Activated CD4-positive, alpha-beta T cell treated with anti-CD3 and anti-CD28 coated beads, Interleukin-2, amount 50 U/mL, for 4 hours (primary cell): ENCODE measurements around the gene LARP1.
"Not testable (repeated sequence)": the region's sequence is repeated elsewhere in the genome, so short reads cannot be mapped to it uniquely, and the experiment has no call there.

Source experiments
- DNase-seq, 2 experiments: peaks; one replicate each; pipeline ENCODE4 v3.0.0-alpha.2; 2020

Gene LARP1

DNA sequence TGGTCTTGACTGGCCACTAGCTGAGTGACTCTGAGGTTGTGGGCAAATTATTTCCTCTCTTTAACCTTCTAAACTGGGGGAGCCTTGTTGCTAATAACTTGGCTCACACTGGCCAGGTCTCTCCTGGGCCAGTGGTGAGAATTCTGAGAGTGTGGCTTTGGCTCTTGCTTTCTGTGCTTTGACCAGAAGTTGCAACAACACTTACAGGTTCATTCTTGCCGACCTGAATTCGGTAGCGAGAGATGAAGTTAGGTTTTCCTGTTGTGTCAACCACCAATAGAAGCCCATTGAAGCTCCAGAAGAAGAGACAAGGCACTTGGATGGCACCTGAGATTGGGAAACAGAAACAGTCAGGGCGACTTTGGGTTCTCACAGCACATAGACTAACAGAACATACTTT, 75.4 kb downstream of the LARP1 start:
- no peak for DNase-seq

DNA sequence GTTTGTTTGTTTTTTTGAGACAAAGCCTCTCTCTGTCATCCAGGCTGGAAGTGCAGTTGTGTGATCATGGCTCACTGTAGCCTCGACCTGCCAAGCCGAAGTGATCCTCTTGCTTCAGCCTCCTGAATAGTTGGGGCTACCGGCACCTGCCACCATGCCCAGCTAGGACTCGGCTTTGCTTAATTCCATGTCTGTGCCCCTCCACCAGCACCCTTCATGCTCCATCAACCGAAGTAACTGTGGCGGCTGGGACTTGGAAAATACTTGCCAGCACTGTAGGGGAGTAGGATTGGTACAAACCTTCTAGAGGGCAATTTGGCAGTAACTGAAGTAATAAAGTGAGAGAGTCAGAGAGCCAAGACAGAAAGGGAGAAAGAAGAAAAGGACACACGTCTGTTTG, 76.3 kb downstream of the LARP1 start:
- DNase-seq, result no peak

- not testable (repeated sequence) for DNase-seq
Observed at GRCh38 chr5:154832804-154833203, 77.6 kb downstream of the LARP1 start.

GRCh38 chr5:154834053-154834452, 78.9 kb downstream of the LARP1 start:
- no peak for DNase-seq

GRCh38 chr5:154835701-154836052, 80.5 kb downstream of the LARP1 start:
- DNase-seq, result not testable (repeated sequence)

GRCh38 chr5:154836225-154836624, 81.0 kb downstream of the LARP1 start:
- DNase-seq, result no peak

- DNase-seq, result no peak
Observed at GRCh38 chr5:154837009-154837901, 82.1 kb downstream of the LARP1 start.

GRCh38 chr5:154840435-154841272, 85.5 kb downstream of the LARP1 start:
- DNase-seq, result no peak

DNA sequence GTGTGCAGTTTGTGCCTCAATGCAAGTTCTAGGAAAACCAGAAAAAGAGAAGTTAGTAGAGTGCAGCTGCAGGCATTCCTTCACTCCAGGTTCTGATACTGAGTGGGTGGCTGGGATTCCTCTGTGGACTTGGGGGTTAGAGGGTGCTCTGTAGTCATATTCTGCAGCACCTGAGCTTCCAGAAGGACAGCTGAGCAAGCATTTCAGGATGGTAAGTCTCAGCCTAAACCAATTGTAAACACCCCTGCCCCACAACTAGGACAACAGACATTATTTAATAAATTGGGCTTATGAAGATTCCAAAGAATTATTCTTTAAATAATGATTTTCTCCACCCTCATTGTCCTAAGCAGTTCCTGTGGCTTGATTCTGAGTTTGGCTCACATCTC, 86.1 kb downstream of the LARP1 start:
- DNase-seq, result no peak

GRCh38 chr5:154842689-154843530, 87.7 kb downstream of the LARP1 start:
- no peak for DNase-seq

GRCh38 chr5:154844809-154845208, 89.6 kb downstream of the LARP1 start:
- DNase-seq, result no peak

GRCh38 chr5:154849264-154849785, 94.1 kb downstream of the LARP1 start:
- DNase-seq, result no peak

DNA sequence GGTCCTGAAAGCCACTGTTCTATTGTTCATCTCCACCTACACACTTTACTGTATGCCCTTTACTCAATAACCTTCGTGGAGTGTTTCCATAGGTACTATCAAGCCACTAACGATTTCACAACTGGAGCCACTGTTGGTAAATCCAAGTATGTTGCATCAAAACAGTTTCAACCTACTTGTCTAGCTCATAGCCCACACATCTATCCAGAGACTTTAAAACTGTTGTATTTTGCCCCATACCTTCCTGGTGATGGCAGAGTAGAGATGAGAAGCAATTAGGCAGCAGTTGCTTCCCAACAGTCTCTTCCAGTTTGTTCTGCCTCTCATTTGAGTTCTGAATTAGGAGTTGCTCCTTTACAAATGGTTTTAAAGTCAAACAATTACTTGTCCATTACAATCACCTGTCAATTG, 94.6 kb downstream of the LARP1 start:
- no peak for DNase-seq

DNA sequence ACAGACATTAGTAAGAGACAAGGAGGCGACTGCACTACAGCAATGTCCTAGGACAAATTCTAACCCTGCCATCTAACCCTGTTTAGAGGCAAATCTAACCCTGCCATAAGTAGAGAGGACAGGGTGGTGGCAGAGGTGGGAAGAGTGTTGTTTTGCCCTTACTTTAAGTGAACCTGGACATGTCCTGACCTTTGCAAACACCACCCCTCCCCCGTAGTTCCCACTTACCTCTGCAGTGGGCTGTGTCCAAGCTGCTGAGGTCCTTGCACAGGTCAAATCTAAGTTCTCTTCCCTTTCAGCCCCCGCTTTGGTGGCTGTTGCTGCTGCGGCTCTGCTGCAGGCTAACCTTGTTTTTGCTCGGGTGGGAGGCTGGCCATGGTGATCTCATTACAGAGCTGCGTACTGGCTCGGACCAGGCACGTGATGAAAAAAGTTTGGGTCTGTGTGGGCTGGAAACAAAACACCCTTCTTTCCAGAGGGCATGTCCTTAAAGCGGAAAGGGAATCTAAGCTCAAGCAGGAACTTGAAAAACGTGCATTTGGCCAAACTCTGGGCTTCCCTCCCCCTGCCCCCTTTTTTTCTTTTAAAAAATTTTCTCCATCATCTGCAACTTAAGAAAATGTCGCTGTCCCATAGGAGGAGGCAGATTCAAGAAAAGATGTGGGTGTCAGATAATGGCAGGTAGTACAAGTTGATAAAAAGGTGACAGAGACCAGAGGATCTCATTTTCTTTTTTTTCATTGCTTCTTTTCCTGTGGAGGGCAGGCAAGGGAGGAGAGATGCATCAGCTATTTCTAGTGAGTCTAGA, 95.3 kb downstream of the LARP1 start, which contains the start of gene FAXDC2:
Gene FAXDC2 (minus strand): TSS at position 349 of the 808 bp plus-strand sequence. CDS start 12,425 bp downstream, outside the sequence.
- DNase-seq, result no peak

DNA sequence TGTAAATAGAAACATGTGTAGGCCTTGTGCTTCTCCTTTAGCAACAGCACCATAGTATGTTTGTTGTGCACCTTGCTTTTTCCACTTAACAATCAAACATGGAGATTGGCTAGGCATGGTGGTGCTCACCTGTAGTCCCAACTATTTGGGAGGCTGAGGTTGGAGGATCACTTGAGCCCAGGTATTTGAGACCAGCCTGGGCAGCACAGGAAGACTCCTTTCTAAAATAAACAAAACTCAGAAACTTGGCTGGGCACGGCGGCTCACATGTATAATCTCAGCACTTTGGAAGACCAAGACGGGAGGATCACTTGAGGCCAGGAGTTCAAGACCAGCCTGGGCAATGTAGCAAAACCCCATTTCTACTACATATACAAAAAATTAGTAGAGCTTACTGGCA, 96.2 kb downstream of the LARP1 start:
- DNase-seq, result no peak

DNA sequence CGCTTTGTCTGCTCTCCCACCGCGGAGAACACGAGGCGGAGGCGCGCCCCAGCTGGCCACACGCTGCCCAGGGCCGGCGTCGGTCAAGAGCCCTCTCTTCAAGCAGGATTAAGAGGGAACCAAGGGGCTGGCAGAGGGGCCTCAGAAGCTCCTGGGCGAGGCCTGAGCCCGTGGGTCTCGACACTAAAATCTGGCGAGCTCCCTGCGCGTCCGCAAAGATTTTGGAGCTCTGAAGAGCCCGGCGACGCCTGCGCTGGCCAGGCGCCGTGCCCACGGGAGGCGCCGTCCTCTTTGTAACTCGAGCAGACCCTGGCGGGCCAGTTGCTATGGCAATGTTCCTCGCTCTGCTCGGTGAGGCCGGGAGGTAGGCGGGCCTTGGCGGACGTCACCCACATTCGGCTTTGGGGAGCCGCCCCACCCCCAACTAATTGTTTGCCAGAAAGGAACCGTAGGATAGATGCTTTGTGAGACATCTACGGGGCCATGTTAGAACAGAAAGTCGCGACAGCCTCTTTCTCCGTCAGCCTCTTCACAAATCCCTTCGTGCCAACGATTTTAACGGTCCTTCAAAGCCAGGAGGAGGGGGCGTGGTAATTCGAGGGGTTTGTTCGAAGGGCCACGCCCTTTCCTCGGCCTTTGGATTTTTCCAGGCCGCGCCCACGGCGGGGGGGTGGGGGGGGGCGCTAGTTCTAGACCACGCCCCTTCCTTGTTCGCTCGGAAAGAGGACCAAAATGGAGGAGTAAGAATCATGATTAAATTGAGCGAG, 102.5 kb downstream of the LARP1 start:
- peak; percentile 81 to 83 for DNase-seq

GRCh38 chr5:154858297-154858971, 103.3 kb downstream of the LARP1 start, which contains the start of gene CNOT8:
TSS of gene CNOT8 (plus strand) at chr5:154858627. CDS start at chr5:154863279, 4,652 bp downstream.
- peak; percentile 97 for DNase-seq

DNA sequence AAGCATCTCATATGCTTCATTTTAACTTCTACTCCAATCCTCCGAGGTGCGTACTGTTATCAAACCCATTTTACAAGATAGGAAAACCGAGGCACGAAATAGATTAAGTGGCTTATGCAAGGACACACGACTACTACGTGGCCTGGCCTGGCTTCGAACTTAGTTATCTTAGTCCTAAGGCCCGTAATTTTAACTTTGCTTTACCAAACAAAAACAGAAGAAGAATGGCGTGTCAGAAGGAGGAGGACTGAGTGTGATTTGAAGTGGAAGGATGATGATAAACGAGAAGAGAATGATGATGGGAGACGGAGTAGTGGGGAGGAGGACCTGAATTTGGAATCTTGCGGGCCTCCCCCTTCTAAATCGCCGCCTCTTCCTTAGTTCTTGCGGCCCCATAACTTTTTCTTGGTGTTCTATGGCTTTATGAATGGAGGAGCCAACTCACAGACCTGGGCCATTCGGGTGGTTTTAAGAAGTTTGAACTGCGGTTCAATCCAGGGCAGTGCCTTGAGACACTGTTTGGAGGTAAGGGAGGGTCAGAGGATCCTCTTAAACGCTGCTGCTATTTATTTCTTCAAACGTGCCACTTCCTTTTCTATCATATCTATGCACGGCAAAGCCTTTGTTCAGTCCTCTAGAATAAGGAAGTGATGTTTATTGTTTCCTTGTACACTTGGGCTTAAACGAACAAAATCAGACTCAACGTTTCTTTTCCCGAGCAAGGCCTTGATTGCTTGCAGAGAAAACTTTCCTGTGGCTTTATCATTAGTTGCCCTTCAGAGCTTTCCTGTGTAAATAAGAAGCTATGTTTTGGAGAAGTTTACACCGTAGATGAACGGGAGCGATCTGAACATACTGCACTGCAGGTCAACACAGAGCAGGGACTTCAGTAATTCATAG, 104.0 kb downstream of the LARP1 start:
- no peak for DNase-seq

GRCh38 chr5:154860123-154860522, 104.9 kb downstream of the LARP1 start:
- DNase-seq, result no peak
